CD14-positive monocyte (primary cell): Measurements from ENCODE around the gene PXDN. TPM values are rescaled to one million over a fixed set of nuclear protein-coding genes. Genes with fewer than 3 reads are reported as not detected.

Source experiments
- DNase-seq, 3 donors: peaks; one replicate each; pipeline ENCODE4 v3.0.0-alpha.2; 2011 to 2022
- H2AFZ ChIP-seq: 2 replicates; pipeline ENCODE4 v1.6.0; 2012; ENCODE audit warnings: mild to moderate bottlenecking, low read depth, low read length, inconsistent platforms; ENCODE audit not compliant: insufficient read depth, poor library complexity, severe bottlenecking
- H3K27ac ChIP-seq, 2 donors: 1 replicate in 1 of 2; 2 replicates in 1 of 2; pipeline ENCODE4 v1.5.1; 2012 to 2013; ENCODE audit warnings: low read length in 2 of 2, control low read depth in 1 of 2, inconsistent platforms in 1 of 2, low read depth in 1 of 2, mild to moderate bottlenecking in 1 of 2
- H3K27me3 ChIP-seq, 2 donors: one replicate each; pipeline versions ENCODE4 v1.6.0 to v1.6.1; 2011 to 2013; ENCODE audit warnings: low read length in 2 of 2; ENCODE audit not compliant: control insufficient read depth in 2 of 2, insufficient read depth in 2 of 2
- H3K36me3 ChIP-seq, 2 donors: replicated peaks in 1 of 2; 1 replicate in 1 of 2; 2 replicates in 1 of 2; pipeline versions ENCODE4 v1.5.1 to v1.6.1; 2012 to 2013; ENCODE audit warnings: low read length in 2 of 2, control low read depth in 1 of 2, inconsistent platforms in 1 of 2, mild to moderate bottlenecking in 1 of 2; ENCODE audit not compliant: insufficient read depth in 2 of 2, control insufficient read depth in 1 of 2
- H3K4me1 ChIP-seq, 2 donors: 1 replicate in 1 of 2; 2 replicates in 1 of 2; pipeline versions ENCODE4 v1.5.1 to v1.6.1; 2012 to 2013; ENCODE audit warnings: low read length in 2 of 2, control low read depth in 1 of 2, inconsistent platforms in 1 of 2, mild to moderate bottlenecking in 1 of 2, moderate library complexity in 1 of 2; ENCODE audit not compliant: insufficient read depth in 2 of 2, control insufficient read depth in 1 of 2
- H3K4me2 ChIP-seq: replicated peaks from 2 replicates; pipeline ENCODE3; 2012; ENCODE audit warnings: low read length, moderate library complexity, mild to moderate bottlenecking; ENCODE audit not compliant: poor library complexity, severe bottlenecking; ENCODE audit errors: extremely low read depth
- H3K4me3 ChIP-seq, 3 experiments: fragments of 200-600 bp in 1 of 3; sonication (generic) in 1 of 3; replicated peaks in 1 of 3; 1 replicate in 2 of 3; 2 replicates in 1 of 3; pipeline ENCODE4 v1.5.1; 2011 to 2013; ENCODE audit warnings: low read length in 3 of 3, mild to moderate bottlenecking in 3 of 3, control low read depth in 2 of 3, low read depth in 2 of 3, inconsistent platforms in 1 of 3, moderate library complexity in 1 of 3
- H3K79me2 ChIP-seq: 2 replicates; pipeline ENCODE4 v1.6.0; 2012; ENCODE audit warnings: mild to moderate bottlenecking, control low read depth, inconsistent platforms, low read length, moderate library complexity; ENCODE audit not compliant: insufficient read depth
- H3K9ac ChIP-seq: 2 replicates; pipeline ENCODE4 v1.6.0; 2017; ENCODE audit warnings: low read length, mild to moderate bottlenecking; ENCODE audit not compliant: insufficient read depth, poor library complexity, severe bottlenecking
- H3K9me3 ChIP-seq, 2 donors: replicated peaks in 1 of 2; 1 replicate in 1 of 2; 2 replicates in 1 of 2; pipeline versions ENCODE4 v1.5.1 to v1.6.1; 2012 to 2013; ENCODE audit warnings: low read length in 2 of 2, control low read depth in 1 of 2; ENCODE audit not compliant: control insufficient read depth in 1 of 2, insufficient read depth in 1 of 2
- H4K20me1 ChIP-seq: 2 replicates; pipeline ENCODE4 v1.6.0; 2012; ENCODE audit warnings: mild to moderate bottlenecking, low read length, control low read depth, moderate library complexity; ENCODE audit not compliant: insufficient read depth
- H3K27ac Mint-ChIP-seq, 7 donors: one replicate each; pipeline ENCODE4 v1.8.0; 2020; ENCODE audit warnings: mild to moderate bottlenecking in 7 of 7, mixed read lengths in 7 of 7, moderate library complexity in 6 of 7, inconsistent platforms in 2 of 7
- H3K27me3 Mint-ChIP-seq, 3 donors: one replicate each; pipeline ENCODE4 v1.8.0; 2021 to 2022; ENCODE audit warnings: low read depth in 3 of 3, mild to moderate bottlenecking in 3 of 3, mixed read lengths in 3 of 3, moderate library complexity in 3 of 3, inconsistent platforms in 1 of 3
- H3K36me3 Mint-ChIP-seq, 2 donors: one replicate each; pipeline ENCODE4 v1.8.0; 2020; ENCODE audit warnings: mixed read lengths in 2 of 2, inconsistent platforms in 1 of 2, mild to moderate bottlenecking in 1 of 2
- H3K4me1 Mint-ChIP-seq: one replicate; pipeline ENCODE4 v1.8.0; 2020; ENCODE audit warnings: mild to moderate bottlenecking, mixed read lengths
- H3K4me3 Mint-ChIP-seq, 2 donors: one replicate each; pipeline ENCODE4 v1.8.0; 2020; ENCODE audit warnings: mild to moderate bottlenecking in 2 of 2, mixed read lengths in 2 of 2, moderate library complexity in 1 of 2
- H3K9me3 Mint-ChIP-seq, 7 donors: one replicate each; pipeline ENCODE4 v1.8.0; 2020 to 2022; ENCODE audit warnings: mixed read lengths in 7 of 7, mild to moderate bottlenecking in 6 of 7, moderate library complexity in 6 of 7, inconsistent platforms in 2 of 7
- WGBS: methylation state at CpG from one replicate; pipeline ENCODE4 v1.1.5; 2013; ENCODE audit warnings: missing lambda C conversion rate; ENCODE audit not compliant: insufficient coverage; 5-methylcytosine and 5-hydroxymethylcytosine counted together
- intact Hi-C, 2 donors: fragments of 100-400 bp; cut with micrococcal nuclease; formaldehyde crosslinking; loops; one replicate each; pipeline versions ENCODE4 v1.15.0 to v1.15.1; 2023
- polyA plus RNA-seq, 3 donors: library from polyadenylated mRNA; depleted of rRNA in 1 of 3; unstranded in 2 of 3; stranded (reverse) in 1 of 3; fragments of 300-500 nt in 2 of 3; fragments of >200 nt in 1 of 3; fragmentation: Illumina TruSeq in 2 of 3; gene quantifications; 1 replicate in 2 of 3; 2 replicates in 1 of 3; pipeline ENCODE4 v1.2.3, GENCODE V29; 2012 to 2021
- TF ChIP-seq, protein P1 (sequence below): fragments of 200-600 bp; IDR thresholded peaks from one replicate; pipeline ENCODE4 v1.8.0; 2022; ENCODE audit warnings: antibody characterized with exemption, mild to moderate bottlenecking

PXDN gene
- polyA plus RNA-seq, 3 donors = not detected

DNA sequence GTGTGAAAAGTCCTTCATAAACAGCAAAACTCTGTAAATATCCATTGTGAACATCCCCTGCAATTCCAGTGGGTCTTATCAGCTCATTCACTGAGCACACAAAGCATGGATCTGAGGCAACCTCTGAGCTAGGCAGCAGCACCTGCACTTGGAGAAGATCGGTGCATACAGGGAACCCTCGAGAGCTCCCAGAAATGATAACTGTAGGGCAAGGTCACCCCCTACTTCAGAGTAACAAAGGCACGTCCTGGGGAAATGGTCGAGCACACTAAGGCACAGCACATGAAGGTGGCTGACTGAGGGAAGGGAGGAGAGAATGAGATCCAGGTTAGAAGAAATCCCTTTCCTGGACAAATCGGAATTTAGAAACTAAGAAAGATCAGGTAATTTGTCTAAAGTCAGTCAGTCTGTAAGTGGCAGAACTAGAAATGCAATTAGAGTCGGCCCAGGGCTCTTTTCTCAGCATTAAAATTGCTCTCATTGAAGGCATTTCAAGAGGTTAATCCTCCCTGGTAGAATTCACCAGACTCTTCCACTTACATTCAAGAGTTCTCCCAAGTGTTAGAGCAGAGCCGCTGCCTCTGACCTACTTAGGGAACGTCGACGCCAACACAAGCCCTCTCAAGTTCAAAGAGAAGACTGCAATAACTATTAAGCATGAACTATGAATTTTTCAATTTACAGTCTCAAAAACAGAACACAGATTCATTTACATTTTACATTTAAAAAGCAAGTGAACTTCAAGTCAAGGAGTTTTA lies 45.9 kb downstream of the PXDN start:
- H3K4me3 ChIP-seq = no peak overlapping the region
- WGBS = 92% methylated on average over 2 of the region's 10 CpGs
- no peaks in the 10 kb centered on the region for H3K4me1 Mint-ChIP-seq
- no peaks in the 10 kb centered on the region for H4K20me1 ChIP-seq
- no peaks in the 10 kb centered on the region for H3K36me3 Mint-ChIP-seq
- H3K4me3 Mint-ChIP-seq = no peak overlapping the region
- H2AFZ ChIP-seq = no peak overlapping the region
- no peak for DNase-seq
- no peaks in the 10 kb centered on the region for H3K27me3 Mint-ChIP-seq
- no peaks in the 10 kb centered on the region for H3K27me3 ChIP-seq
- no peak overlapping the region for H3K9ac ChIP-seq
- intact Hi-C loops = no loop called here
- no peaks in the 10 kb centered on the region for H3K79me2 ChIP-seq
- H3K27ac ChIP-seq = no peak overlapping the region
- H3K27ac Mint-ChIP-seq = no peak overlapping the region
- H3K4me1 ChIP-seq = no peaks in the 10 kb centered on the region
- H3K9me3 ChIP-seq = peaks cover 0 to 5% of the 10 kb centered on the region in 2 donors
- no peaks in the 10 kb centered on the region for H3K36me3 ChIP-seq
- H3K9me3 Mint-ChIP-seq = peaks cover 0 to 9% (median 3%) of the 10 kb centered on the region in 7 donors
- TF ChIP-seq, protein P1, sequence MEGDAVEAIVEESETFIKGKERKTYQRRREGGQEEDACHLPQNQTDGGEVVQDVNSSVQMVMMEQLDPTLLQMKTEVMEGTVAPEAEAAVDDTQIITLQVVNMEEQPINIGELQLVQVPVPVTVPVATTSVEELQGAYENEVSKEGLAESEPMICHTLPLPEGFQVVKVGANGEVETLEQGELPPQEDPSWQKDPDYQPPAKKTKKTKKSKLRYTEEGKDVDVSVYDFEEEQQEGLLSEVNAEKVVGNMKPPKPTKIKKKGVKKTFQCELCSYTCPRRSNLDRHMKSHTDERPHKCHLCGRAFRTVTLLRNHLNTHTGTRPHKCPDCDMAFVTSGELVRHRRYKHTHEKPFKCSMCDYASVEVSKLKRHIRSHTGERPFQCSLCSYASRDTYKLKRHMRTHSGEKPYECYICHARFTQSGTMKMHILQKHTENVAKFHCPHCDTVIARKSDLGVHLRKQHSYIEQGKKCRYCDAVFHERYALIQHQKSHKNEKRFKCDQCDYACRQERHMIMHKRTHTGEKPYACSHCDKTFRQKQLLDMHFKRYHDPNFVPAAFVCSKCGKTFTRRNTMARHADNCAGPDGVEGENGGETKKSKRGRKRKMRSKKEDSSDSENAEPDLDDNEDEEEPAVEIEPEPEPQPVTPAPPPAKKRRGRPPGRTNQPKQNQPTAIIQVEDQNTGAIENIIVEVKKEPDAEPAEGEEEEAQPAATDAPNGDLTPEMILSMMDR = no peak
- H3K4me2 ChIP-seq = no peak overlapping the region

DNA sequence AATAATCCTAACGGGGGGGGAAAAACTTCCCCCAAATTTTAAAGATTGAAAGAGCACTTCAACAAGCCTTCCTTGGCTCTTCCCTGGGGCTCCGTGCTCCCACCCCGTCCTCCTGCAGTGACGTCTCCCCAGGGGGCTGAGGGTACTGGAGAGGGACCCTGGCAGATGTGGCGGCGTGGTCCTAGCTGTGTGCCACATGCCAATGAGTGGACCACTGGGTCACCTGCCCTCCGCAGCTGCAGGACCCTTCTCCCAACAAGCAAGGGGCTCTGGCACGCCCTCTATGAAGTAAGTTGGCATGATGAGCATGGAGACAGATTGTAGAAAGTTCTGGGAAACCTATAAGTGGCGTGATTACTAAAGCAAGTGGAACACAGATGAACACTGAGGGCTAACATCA lies 46.7 kb downstream of the PXDN start:
- Histone ChIP-seq H3K4me1 (no peaks in the 10 kb centered on the region), H2AFZ (no peak overlapping the region), H3K27ac (no peak overlapping the region), H3K27me3 (no peaks in the 10 kb centered on the region), H3K9ac (no peak overlapping the region), H3K4me3 (no peak overlapping the region), H3K4me2 (no peak overlapping the region), H3K79me2 (no peaks in the 10 kb centered on the region), H3K9me3 (peaks cover 0 to 5% of the 10 kb centered on the region in 2 donors), H3K36me3 (no peaks in the 10 kb centered on the region), H4K20me1 (no peaks in the 10 kb centered on the region)
- whole genome bisulfite sequencing = 94% methylated on average over 8 of the region's 9 CpGs
- Mint-ChIP-seq H3K9me3 (peaks cover 0 to 9% (median 3%) of the 10 kb centered on the region in 7 donors), H3K36me3 (no peaks in the 10 kb centered on the region), H3K4me3 (no peak overlapping the region), H3K27ac (no peak overlapping the region), H3K4me1 (no peaks in the 10 kb centered on the region), H3K27me3 (no peaks in the 10 kb centered on the region)
- no peak for DNase-seq
- TF ChIP-seq, protein P1 = no peak
- intact Hi-C loops = no loop called here
